ENCODE measurements around the gene OGFR. TPM values are rescaled to one million over a fixed set of nuclear protein-coding genes. Genes with fewer than 3 reads are reported as not detected.

Gene OGFR
- total and polyA plus RNA-seq, 2 experiments from 2014 or later, result 9.6 to 50.6 TPM

GRCh38 chr20:62784497-62784896 is 20.1 kb upstream of the OGFR start (continued):
- TF ChIP-seq EZH2phosphoT487 (IDR thresholded peaks at IDR 0.05; ENCODE audit: unreplicated experiment) (no peak), CREB1 (CRISPR knock-in tag; IDR thresholded peaks at IDR 0.05; ENCODE audit: low read depth) (no peak), POLR2AphosphoS5 (IDR thresholded peaks at IDR 0.05; ENCODE audit: low read depth) (no peak), EZH2 (IDR thresholded peaks at IDR 0.05; ENCODE audit: low read depth, unreplicated experiment) (no peak), JUNB (IDR thresholded peaks at IDR 0.05; ENCODE audit: unreplicated experiment) (no peak)
- TF ChIP-seq, protein P1, sequence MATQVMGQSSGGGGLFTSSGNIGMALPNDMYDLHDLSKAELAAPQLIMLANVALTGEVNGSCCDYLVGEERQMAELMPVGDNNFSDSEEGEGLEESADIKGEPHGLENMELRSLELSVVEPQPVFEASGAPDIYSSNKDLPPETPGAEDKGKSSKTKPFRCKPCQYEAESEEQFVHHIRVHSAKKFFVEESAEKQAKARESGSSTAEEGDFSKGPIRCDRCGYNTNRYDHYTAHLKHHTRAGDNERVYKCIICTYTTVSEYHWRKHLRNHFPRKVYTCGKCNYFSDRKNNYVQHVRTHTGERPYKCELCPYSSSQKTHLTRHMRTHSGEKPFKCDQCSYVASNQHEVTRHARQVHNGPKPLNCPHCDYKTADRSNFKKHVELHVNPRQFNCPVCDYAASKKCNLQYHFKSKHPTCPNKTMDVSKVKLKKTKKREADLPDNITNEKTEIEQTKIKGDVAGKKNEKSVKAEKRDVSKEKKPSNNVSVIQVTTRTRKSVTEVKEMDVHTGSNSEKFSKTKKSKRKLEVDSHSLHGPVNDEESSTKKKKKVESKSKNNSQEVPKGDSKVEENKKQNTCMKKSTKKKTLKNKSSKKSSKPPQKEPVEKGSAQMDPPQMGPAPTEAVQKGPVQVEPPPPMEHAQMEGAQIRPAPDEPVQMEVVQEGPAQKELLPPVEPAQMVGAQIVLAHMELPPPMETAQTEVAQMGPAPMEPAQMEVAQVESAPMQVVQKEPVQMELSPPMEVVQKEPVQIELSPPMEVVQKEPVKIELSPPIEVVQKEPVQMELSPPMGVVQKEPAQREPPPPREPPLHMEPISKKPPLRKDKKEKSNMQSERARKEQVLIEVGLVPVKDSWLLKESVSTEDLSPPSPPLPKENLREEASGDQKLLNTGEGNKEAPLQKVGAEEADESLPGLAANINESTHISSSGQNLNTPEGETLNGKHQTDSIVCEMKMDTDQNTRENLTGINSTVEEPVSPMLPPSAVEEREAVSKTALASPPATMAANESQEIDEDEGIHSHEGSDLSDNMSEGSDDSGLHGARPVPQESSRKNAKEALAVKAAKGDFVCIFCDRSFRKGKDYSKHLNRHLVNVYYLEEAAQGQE (IDR thresholded peaks at IDR 0.05; ENCODE audit: unreplicated experiment), result no peak
- TF ChIP-seq, protein P2, sequence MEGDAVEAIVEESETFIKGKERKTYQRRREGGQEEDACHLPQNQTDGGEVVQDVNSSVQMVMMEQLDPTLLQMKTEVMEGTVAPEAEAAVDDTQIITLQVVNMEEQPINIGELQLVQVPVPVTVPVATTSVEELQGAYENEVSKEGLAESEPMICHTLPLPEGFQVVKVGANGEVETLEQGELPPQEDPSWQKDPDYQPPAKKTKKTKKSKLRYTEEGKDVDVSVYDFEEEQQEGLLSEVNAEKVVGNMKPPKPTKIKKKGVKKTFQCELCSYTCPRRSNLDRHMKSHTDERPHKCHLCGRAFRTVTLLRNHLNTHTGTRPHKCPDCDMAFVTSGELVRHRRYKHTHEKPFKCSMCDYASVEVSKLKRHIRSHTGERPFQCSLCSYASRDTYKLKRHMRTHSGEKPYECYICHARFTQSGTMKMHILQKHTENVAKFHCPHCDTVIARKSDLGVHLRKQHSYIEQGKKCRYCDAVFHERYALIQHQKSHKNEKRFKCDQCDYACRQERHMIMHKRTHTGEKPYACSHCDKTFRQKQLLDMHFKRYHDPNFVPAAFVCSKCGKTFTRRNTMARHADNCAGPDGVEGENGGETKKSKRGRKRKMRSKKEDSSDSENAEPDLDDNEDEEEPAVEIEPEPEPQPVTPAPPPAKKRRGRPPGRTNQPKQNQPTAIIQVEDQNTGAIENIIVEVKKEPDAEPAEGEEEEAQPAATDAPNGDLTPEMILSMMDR (conservative IDR thresholded peaks at IDR 0.05; ENCODE audit: low read depth in 2 of 2), result no peak

GRCh38 chr20:62785393-62785792 is 19.2 kb upstream of the OGFR start:
- no peaks in the 10 kb centered on the region for H3K27me3 ChIP-seq (ENCODE audit: insufficient read depth)
- H3K27ac Mint-ChIP-seq, result no peak overlapping the region
- TF ChIP-seq, protein P2 (conservative IDR thresholded peaks at IDR 0.05; ENCODE audit: low read depth in 2 of 2), result peak in 1 of 2 experiments; percentile 13; a peak in 1 of 4 replicates
- TF ChIP-seq JUNB (IDR thresholded peaks at IDR 0.05; ENCODE audit: unreplicated experiment), result no peak
- no peak overlapping the region for H3K27ac ChIP-seq (ENCODE audit: low read depth)
- H3K9me2 ChIP-seq (ENCODE audit: insufficient read depth), result no peaks in the 10 kb centered on the region
- H3K4me1 Mint-ChIP-seq, result peaks cover 4% of the 10 kb centered on the region
- H3K27me3 Mint-ChIP-seq (ENCODE audit: insufficient read depth, low read depth, poor library complexity), result peaks cover 10% of the 10 kb centered on the region
- H2AFZ ChIP-seq, result no peak overlapping the region
- H3K4me3 ChIP-seq, result no peak overlapping the region
- ATAC-seq (no peak), DNase-seq (ENCODE audit: low spot score) (no peak)
- no peaks in the 10 kb centered on the region for H3K79me2 ChIP-seq (replicated peaks; ENCODE audit: insufficient read depth)
- no peaks in the 10 kb centered on the region for H3K9me3 Mint-ChIP-seq
- H3K4me2 ChIP-seq, result no peak overlapping the region
- no peaks in the 10 kb centered on the region for H3K36me3 ChIP-seq (ENCODE audit: insufficient read depth)
- H3K4me3 Mint-ChIP-seq, result no peak overlapping the region
- H3K4me1 ChIP-seq (ENCODE audit: insufficient read depth), result no peaks in the 10 kb centered on the region
- H3K36me3 Mint-ChIP-seq (ENCODE audit: low read depth), result no peaks in the 10 kb centered on the region
- H4K20me1 ChIP-seq (replicated peaks; ENCODE audit: insufficient read depth), result no peaks in the 10 kb centered on the region
- 0 out of 2 replicates have a peak, but pooled peaks cover 2% of the 10 kb centered on the region for H3F3A ChIP-seq (replicated peaks; ENCODE audit: low read depth)

Data from GM23338 (cell line).